ENCODE measurements around the gene CHST9. TPM values are rescaled to one million over a fixed set of nuclear protein-coding genes. Genes with fewer than 3 reads are reported as not detected.

CHST9 gene
- total RNA-seq, 1 experiment from 2014 or later: 3.5 TPM

- no peak overlapping the region for H3K23ac ChIP-seq (ENCODE audit: insufficient read length, low read depth, low read length)
- no peak overlapping the region for H3K9ac ChIP-seq (ENCODE audit: extremely low read depth, insufficient read length, low read length)
- H3K79me2 ChIP-seq (ENCODE audit: insufficient read depth, low read length): no peaks in the 10 kb centered on the region
- H3K36me3 Mint-ChIP-seq (ENCODE audit: insufficient read depth in 1 of 3, low read depth in 3 of 3): no peaks in the 10 kb centered on the region
- no CpG with 5 or more reads among the region's 9 CpGs for WGBS (ENCODE audit: extremely low coverage, insufficient read length, low lambda C conversion rate)
- H3K4me3 Mint-ChIP-seq: no peak overlapping the region
- H3K79me1 ChIP-seq (ENCODE audit: insufficient read depth, low read depth, low read length, poor library complexity, severe bottlenecking): no peaks in the 10 kb centered on the region
- H3K56ac ChIP-seq (ENCODE audit: insufficient read length, low read depth, low read length): no peak overlapping the region
- H4K5ac ChIP-seq (ENCODE audit: insufficient read length, low read depth, low read length): no peak overlapping the region
- H3K18ac ChIP-seq (ENCODE audit: insufficient read length, low read depth, low read length): no peak overlapping the region
- no peak overlapping the region for H4K91ac ChIP-seq (ENCODE audit: insufficient read length, low read depth, low read length)
- no peaks in the 10 kb centered on the region for H3K9me3 Mint-ChIP-seq
- TF ChIP-seq CTCF (conservative IDR thresholded peaks at IDR 0.05): no peak
- no peaks in the 10 kb centered on the region for H4K20me1 ChIP-seq (ENCODE audit: control insufficient read depth, insufficient read depth, insufficient read length)
- H3K27me3 ChIP-seq (ENCODE audit: insufficient read depth, low read length): no peaks in the 10 kb centered on the region
- no peak overlapping the region for H3K27ac Mint-ChIP-seq
- no peak overlapping the region for H2BK12ac ChIP-seq (ENCODE audit: insufficient read length, low read depth, low read length)
- no peaks in the 10 kb centered on the region for H3K23me2 ChIP-seq (ENCODE audit: insufficient read length, low read depth, low read length, poor library complexity, severe bottlenecking)
- H3K27ac ChIP-seq (ENCODE audit: insufficient read length, low read depth, low read length): no peak overlapping the region
- no peaks in the 10 kb centered on the region for H3K4me1 ChIP-seq (ENCODE audit: insufficient read depth, low read length)
- H2AFZ ChIP-seq (ENCODE audit: low read length): no peak overlapping the region
- H2BK20ac ChIP-seq (ENCODE audit: low read depth, low read length, poor library complexity, severe bottlenecking): no peak overlapping the region
- no peak overlapping the region for H3K14ac ChIP-seq (ENCODE audit: insufficient read depth, low read length)
- H3T11ph ChIP-seq (ENCODE audit: low read length): no peak overlapping the region
- H3K9me3 ChIP-seq (ENCODE audit: control insufficient read depth, low read depth, low read length): no peaks in the 10 kb centered on the region
- DNase-seq: no peak
- H2BK120ac ChIP-seq (ENCODE audit: low read depth, low read length, poor library complexity, severe bottlenecking): no peak overlapping the region
- H3K4me2 ChIP-seq (ENCODE audit: insufficient read depth, insufficient read length, low read length): no peak overlapping the region
- no peak overlapping the region for H2AK5ac ChIP-seq (ENCODE audit: insufficient read length, low read length)
- no peak overlapping the region for H3K4ac ChIP-seq (ENCODE audit: low read depth, low read length)
- no peak overlapping the region for H4K8ac ChIP-seq (replicated peaks; ENCODE audit: insufficient read length, low read depth, low read length)
- H2BK15ac ChIP-seq (ENCODE audit: low read depth, low read length): no peak overlapping the region
- 0 out of 4 replicates have a peak, but pooled peaks cover 0 to 2% of the 10 kb centered on the region in 2 experiments for H3K4me1 Mint-ChIP-seq
- no peak overlapping the region for H2BK5ac ChIP-seq (ENCODE audit: insufficient read length, low read length)
- H3K27me3 Mint-ChIP-seq (ENCODE audit: low read depth): no peaks in the 10 kb centered on the region
Measured at GRCh38 chr18:27030421-27030820, 154.7 kb downstream of the CHST9 start.

Measured in H9 (cell line).